ENCODE data around the gene EFNA5.

The EFNA5 gene

DNA sequence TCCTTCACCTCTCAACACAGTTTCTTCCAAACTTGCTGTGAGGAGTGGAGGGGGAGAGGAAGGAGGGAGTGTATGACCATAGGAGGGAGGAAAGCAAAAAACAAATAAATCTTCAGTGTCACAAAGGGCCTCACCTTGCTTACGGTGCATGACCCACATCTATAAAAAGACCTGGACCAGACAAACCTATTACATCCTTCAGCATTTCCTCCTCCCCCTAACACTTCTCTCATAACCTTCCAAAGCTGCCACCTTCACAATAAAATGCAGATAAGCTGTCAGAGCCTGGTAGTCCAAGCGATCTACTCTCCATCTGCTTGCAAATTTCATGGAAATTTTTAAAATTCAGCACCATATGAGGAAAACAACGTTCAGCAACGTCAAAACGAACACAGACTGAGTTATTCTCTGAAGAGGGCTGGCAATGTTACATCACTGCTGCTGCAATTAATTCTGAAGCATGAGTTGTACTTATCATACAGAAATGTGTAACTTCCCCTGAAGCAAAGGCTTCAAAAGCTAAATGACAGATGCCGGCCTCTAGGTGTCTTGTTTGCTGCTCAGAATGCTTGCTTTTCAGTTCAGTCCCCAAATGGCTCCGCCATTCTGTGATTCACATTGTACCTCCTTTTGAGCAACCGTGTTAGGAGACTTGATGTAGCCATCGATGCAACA, 62.9 kb downstream of the EFNA5 start:
- intact Hi-C loops (cut with DNase I): no loop called here
- peak in 1 of 10 donors; percentile 74 for DNase-seq

- no peak for DNase-seq
Observed at GRCh38 chr5:107607196-107607595, 63.5 kb downstream of the EFNA5 start.

DNA sequence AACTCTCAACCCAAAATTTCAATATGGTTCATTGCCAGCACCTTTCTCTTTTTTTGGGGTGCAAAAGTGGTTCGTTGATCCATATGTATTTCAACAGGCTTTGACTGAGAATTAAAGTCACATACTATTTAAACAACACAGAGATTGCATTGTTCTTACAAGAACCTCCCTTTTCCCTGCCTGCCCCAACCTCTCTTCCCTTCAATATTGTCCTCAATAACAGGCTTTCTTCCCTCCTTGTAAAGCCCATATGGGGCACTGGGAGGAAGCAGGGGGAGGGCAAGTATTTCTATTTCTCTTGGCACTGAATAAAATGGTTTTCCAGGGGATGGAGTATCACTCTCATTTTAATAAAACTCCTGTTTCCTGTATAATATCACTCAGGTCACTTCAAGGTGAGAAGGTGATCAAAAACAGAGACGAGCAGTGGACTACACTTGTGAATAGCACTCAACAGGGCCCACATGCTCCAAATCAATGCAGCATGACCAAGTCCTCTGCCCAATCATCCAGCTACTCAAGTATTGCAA, 65.1 kb downstream of the EFNA5 start:
- intact Hi-C loops (cut with DNase I): no loop called here
- no peak for DNase-seq

More at GRCh38 chr5:107607196-107607595, 63.5 kb downstream of the EFNA5 start:
- intact Hi-C loops (cut with DNase I): no loop called here

- no peak for DNase-seq
Observed at GRCh38 chr5:107604990-107605389, 65.7 kb downstream of the EFNA5 start.

DNA sequence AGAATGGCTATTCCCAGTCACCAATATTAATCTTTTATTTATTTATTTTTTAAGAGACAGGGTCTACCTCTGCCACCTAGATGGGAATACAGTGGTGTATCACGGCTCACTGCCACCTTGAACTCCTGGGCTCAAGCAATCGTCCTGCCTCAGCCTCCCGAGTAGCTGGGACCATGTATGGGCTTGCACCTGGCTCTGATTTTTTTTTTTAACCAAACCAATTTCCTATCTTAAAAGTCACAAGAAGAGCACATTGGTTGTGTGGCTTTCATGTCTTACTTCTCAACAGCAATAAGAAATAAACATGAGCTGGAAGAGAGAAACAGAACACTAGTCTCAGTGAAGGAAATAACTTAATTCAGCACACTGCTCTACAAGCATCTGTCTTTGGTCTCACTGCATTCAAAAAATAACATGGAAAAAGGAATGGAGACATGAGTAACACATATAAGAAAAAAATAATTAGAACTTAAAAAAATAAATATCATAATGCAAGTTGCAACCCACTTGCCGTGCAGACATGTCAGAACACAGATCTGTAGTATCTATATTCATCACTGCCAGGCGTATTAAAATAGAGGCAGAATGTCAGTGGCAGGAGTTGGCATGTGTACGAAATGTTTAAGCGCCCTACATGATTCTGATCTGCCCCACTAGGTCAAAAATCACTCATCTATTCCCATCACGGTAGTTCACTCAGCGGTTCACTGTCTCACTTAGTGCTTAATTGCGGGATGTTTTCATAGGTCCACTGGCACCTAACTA, 66.4 kb downstream of the EFNA5 start:
- intact Hi-C loops (cut with DNase I): no loop called here
- DNase-seq: no peak

More at GRCh38 chr5:107604990-107605389, 65.7 kb downstream of the EFNA5 start:
- intact Hi-C loops (cut with DNase I): no loop called here

GRCh38 chr5:107603349-107603748, 67.4 kb downstream of the EFNA5 start:
- DNase-seq: no peak
- intact Hi-C loops (cut with DNase I): no loop called here

DNA sequence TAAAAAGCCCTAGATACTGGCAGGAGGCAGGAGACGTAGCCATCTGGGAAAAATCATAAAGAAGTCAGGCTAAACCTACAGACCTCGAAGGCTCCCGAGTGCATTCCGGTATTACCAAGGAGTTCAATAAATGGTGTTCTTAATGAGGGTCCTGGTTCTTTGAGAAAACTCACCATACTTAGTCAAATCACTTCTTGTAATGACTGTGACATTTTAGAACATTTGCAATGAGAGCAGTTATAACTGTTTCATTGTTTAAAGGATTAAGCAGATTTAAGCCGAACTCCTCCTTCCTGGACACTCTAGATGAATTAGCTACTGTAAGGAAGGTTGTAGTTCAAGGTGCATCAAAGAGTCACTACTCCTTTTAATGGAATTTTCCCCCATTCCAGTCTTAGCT, 67.8 kb downstream of the EFNA5 start:
- intact Hi-C loops (cut with DNase I): no loop called here

DNA sequence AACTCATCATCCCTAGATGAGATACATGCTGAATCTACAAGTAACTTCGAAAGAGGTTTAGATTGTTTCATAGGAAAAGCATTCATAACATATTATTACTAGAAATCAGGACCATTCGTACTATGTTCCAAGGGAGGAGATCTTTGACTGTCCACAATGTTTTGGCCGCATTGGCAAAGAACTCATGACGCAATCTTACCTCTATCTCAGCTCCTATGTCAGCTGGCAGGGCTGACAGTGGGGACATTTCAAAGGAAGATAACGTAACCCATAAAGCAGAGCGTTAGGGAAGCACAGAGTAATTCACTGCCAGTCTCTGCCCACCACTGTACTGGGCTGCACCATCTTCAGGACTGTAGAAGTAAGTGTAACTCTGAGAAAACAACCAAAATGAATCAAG, 69.7 kb downstream of the EFNA5 start:
- intact Hi-C loops (cut with DNase I): no loop called here
- DNase-seq: no peak

More for the DNA sequence above, 67.8 kb downstream of the EFNA5 start:
- no peak for DNase-seq

- intact Hi-C loops (cut with DNase I): no loop called here
- no peak for DNase-seq
Observed at GRCh38 chr5:107598958-107599357, 71.8 kb downstream of the EFNA5 start.

DNA sequence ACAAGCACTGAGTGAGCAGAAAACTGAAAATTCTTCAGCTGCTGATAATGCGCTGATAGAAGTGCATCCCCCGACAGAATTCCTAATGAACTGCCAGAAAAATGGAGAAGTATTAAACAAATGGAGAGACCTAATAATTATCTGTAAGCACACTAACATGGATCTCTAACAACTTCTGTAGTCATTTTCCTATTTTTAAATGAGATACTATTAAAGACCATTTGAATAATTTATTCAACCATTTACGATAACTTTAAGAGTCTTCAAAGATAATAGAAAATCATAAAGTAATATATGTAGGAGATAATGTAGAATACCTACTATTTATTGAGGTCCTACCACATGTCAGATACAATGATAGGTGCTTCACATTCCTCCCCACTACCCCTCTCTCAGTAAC, 72.9 kb downstream of the EFNA5 start:
- intact Hi-C loops (cut with DNase I): no loop called here
- DNase-seq: no peak

GRCh38 chr5:107597247-107597646, 73.5 kb downstream of the EFNA5 start:
- intact Hi-C loops (cut with DNase I): no loop called here
- DNase-seq: no peak

DNA sequence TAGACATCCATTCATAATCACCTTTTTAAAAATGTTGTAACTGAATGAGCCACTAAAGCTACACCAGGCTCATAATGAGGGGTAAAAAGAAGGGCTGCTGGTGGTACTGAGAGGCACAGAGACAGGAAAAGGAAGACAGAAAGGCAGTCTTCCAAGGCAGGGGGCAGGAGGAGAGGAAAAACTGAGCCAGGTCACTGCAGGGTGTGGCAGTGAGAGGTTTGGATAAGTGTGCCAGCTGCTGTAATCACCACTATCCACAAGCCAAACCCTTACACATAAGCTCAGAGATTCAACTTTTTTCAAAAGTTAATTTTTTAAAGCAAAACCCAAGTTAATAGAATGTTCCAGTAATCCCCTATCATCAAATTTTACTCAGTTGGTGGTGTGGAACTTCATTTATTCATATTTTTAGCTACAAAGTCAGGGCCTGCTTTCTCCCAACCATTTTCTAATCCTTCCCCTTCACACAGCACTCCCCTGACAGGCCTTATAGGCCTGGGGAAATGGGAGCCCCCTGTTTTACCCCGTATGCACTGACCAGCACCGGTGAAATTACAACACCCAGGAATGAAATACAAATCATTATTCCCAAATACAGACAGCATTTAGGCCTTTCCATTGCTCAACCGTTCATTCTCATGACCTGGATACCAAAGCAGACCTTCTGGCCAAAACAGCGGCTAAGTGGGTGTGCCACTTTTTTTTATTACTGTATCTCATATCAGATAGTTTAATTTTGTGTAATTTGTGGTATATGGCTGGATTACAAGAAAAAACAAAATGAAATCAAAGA, 76.3 kb downstream of the EFNA5 start:
- no peak for DNase-seq
- intact Hi-C loops (cut with DNase I): no loop called here

- no peak for DNase-seq
- intact Hi-C loops (cut with DNase I): no loop called here
Observed at GRCh38 chr5:107593009-107593408, 77.7 kb downstream of the EFNA5 start.

- intact Hi-C loops (cut with DNase I): no loop called here
- no peak for DNase-seq
Observed at GRCh38 chr5:107592515-107592914, 78.2 kb downstream of the EFNA5 start.

- intact Hi-C loops (cut with DNase I): no loop called here
- no peak for DNase-seq
Observed at GRCh38 chr5:107590686-107591085, 80.1 kb downstream of the EFNA5 start.

GRCh38 chr5:107589520-107590193, 81.1 kb downstream of the EFNA5 start:
- intact Hi-C loops (cut with DNase I): no loop called here
- DNase-seq: no peak

- DNase-seq: no peak
- intact Hi-C loops (cut with DNase I): no loop called here
Observed at GRCh38 chr5:107582625-107583024, 88.1 kb downstream of the EFNA5 start.

DNA sequence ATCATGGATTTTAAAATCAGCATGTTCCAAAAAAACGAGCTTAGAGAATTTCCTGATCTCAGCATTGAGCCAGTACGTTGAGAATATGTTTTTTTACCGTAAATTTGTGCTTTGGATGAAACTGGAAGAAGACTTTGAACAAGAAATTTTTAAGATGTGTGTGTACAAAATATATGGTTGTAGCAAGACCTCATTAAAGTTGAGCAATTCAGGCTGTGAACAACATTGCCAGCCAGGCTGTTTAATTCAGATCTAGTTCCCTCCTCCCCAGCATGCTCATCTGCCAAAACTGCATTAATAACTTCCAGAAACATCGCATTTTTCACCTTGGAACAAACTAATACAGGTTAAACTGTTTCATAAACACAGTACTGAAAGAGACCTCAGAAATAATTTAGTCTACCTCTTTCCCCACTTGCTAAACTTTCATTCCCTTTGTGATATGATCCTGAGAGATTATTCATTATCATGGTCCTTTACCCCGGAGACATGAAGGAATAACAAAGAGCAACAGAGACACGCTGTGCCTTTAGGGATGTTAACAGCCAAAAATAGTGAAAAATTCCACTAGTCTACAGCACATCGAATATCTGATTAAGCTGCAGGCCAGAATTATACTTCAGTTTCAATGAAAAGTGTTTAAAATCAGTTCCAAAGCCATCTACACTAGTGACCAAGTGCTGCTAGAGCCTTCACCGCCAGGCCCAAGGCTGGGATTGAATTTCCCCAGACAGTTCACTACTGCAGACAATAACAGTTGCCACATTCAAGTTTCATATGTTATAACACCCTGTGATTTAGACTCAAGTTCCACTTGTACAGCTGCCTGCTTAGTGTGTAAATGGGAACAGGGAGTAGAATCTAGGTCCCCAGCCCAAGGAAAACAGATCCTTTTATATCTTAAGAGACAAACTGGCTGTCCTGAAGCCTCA, 89.6 kb downstream of the EFNA5 start:
- intact Hi-C loops (cut with DNase I): no loop called here
- no peak for DNase-seq

DNA sequence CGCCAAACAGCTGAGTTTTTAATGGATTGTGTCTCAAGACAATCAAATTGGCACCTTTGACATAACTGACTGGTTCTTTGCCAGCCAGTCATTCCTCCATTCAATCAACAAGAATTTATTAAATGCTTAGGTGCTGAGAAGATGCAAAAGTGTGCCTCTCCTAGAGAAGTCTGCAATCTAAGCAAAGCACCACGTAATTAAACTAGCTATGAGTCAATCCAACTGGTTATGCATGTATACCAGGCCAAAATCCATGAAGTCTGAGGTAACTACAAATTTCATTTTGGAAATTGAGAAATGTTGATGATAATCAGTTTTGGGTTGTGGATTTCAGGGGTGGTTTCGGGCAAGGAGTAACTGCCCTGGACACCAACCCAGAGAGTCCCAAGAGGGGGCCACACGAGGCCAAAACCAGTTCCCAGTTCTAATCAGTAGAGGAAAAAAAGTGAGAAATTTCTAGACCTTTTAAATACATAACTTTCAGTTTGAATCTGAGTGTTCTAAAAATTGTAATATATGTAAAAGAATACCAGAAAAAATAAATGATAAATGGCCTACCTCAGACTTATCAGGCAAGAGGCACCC, 92.6 kb downstream of the EFNA5 start:
- intact Hi-C loops (cut with DNase I): no loop called here
- DNase-seq: no peak
